GM12801 (cell line): ENCODE measurements around the gene TNIK.

Experiments
- TF ChIP-seq, protein P1 (sequence below): IDR thresholded peaks from one replicate; pipeline ENCODE4 v1.5.1; 2011; ENCODE audit warnings: control low read depth; ENCODE audit not compliant: insufficient read length; ENCODE audit errors: extremely low read depth

The TNIK gene

GRCh38 chr3:171160325-171160724 lies 299.9 kb downstream of the TNIK start:
- TF ChIP-seq, protein P1, sequence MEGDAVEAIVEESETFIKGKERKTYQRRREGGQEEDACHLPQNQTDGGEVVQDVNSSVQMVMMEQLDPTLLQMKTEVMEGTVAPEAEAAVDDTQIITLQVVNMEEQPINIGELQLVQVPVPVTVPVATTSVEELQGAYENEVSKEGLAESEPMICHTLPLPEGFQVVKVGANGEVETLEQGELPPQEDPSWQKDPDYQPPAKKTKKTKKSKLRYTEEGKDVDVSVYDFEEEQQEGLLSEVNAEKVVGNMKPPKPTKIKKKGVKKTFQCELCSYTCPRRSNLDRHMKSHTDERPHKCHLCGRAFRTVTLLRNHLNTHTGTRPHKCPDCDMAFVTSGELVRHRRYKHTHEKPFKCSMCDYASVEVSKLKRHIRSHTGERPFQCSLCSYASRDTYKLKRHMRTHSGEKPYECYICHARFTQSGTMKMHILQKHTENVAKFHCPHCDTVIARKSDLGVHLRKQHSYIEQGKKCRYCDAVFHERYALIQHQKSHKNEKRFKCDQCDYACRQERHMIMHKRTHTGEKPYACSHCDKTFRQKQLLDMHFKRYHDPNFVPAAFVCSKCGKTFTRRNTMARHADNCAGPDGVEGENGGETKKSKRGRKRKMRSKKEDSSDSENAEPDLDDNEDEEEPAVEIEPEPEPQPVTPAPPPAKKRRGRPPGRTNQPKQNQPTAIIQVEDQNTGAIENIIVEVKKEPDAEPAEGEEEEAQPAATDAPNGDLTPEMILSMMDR, result no peak

DNA sequence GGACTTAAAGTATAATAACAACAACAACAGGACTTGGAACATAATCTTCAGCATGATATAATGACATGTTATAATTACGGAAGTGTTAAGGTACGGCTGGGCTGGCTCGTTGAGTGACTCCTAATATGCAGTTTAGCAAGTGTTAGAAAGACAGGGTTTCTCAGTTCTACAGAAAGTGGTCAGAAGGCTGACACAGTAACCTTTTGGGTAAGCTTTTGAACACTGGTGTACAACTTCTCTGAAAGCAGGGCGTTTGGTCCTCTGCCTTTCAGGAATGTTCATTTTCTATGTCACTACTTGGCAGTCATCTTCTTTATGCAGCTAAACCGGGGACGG lies 300.4 kb downstream of the TNIK start:
- TF ChIP-seq, protein P1, result no peak

DNA sequence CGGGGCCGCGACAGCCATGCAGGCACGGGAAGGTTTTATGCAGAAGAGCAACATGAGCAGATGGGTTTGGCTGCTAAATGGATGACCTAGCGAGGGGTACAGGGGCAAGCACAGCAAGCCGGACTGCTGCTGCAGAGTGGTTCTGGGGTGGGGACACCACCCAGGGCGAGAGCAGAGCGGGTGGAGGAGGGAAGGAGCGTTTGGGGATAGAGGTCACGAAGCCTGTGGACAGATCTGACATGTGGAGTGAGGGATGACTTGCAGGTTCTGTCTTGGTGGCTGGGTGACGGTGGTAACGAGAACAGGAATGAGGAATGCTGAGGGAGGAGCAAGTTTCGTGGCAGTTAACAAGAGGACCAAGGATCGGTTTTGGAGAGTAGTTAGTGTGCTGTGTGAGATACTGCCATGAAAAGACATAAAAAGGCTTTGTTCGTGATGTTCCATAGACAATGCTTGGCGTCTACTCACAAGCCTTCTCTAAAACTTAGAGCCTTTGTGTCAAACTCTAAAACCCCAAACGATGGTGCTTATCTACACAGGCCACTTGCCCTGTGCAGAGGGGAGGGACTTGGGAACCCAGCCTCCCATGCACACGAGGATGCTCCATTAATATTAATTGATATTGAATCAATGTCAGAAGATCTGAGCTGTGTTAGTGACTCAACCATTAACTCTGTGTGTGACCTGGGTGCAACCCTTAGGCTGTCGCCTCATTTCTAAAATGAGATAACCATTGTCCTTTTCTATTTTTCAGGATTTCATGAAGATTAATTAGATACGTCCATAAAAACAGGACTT lies 301.0 kb downstream of the TNIK start:
- TF ChIP-seq, protein P1, result no peak

GRCh38 chr3:171157980-171158379 lies 302.2 kb downstream of the TNIK start:
- TF ChIP-seq, protein P1, result no peak

DNA sequence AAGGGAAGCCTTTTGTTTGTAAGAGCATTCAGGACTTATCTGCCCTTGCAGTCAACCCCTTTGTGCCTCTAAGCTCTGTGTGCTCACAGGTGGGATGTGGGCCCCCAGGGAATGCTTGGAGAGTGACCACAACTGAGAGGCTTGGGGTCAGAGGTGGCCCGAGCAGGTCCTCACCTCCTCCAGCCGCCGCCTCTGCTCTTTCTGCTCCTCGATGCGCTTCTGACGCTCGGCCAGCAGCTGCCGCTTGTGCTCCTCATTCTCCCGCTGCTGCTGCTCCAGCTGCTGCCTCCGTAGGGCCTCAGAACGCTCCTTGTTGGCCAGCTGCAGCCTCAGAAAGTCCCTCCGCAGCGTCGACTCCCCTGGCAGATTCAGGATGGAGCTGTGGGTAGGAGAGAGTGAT lies 302.9 kb downstream of the TNIK start:
- TF ChIP-seq, protein P1, result no peak

DNA sequence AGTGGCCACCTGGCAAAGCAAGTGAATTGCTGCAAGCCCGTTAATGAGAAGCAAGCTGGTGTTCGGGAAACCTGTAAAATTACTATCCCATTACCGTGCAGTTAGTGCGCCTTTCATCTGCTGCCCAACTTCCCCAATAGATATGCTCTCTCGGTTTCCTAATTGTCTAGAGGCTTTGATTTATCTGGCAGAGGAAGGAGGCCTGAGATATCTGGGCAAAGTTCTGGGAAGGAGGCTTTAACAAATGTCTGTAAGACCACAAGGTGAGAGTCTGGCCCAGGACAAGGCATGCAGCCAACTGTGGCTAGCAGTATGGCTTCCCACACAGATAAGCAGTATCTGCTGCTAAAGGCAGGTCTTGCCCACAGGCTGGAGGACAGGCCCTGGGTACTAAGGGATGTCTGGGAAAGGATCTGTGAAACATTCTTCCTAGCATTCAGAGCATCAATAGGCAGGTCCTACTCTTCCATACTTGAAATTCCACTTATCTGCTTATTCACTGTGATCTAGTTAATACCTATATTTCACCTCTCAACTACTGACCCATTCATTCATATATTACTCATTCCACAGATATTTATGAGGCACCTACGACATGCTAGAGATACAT lies 303.7 kb downstream of the TNIK start:
- TF ChIP-seq, protein P1, result no peak

DNA sequence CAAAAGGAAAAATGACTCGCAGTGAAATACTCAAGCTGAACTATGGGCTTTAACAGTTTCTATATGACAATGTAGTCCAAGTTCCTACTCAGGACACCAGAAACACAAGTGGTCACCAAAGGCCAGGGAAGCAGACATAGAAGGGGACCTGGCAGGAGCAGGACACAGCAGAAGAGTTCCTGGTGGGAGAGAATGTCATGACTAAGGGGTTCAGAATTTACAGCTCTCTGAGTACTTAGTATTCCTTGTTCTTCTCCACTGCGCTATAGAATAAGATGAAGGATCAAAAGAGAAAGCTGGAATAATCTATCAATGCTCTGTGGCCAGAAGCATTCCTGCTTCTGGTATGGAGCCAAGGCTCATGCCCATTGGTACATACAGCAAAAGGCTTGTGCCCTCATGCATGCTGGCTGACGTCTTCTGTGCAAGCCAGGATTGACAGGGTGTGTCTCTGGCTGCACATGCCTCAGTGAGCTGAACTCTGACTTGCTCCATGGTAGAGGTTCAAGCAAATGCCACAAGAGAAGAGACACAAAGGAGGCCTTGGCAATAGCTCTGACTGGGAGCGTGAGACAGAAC lies 305.0 kb downstream of the TNIK start:
- TF ChIP-seq, protein P1, result no peak
